B cell (primary cell): ENCODE results near the gene C3orf22. TPM values are rescaled to one million over a fixed set of nuclear protein-coding genes. Genes with fewer than 3 reads are reported as not detected.

ENCODE experiments used
- ATAC-seq: fragments of 200-7000 bp; cut with Tn5 transposase; one replicate; pipeline ENCODE4 v1.10.0; 2021; ENCODE audit warnings: low read depth, mild to moderate bottlenecking, moderate number of reproducible peaks, moderate library complexity
- CTCF ChIA-PET: fragments of 350-600 bp; sonication (Branson Sonifier 250); formaldehyde crosslinking; loops from one replicate; lab custom pipeline; 2021; ENCODE audit warnings: antibody characterized with exemption, inconsistent platforms; lab: Charles Lee
- POLR2A ChIA-PET: fragments of 350-600 bp; sonication (Branson Sonifier 250); formaldehyde crosslinking; loops from one replicate; lab custom pipeline; 2021; ENCODE audit warnings: antibody characterized with exemption; lab: Charles Lee
- DNase-seq: peaks from one replicate; pipeline ENCODE4 v3.0.0; 2013
- H2AFZ ChIP-seq: 2 replicates; pipeline ENCODE4 v1.6.1; 2012; ENCODE audit warnings: mild to moderate bottlenecking, low read depth, low read length; ENCODE audit not compliant: insufficient read depth, poor library complexity, severe bottlenecking
- H3K27ac ChIP-seq, 2 donors: 1 replicate in 1 of 2; 2 replicates in 1 of 2; pipeline ENCODE4 v1.5.1; 2012 to 2013; ENCODE audit warnings: low read length in 2 of 2, mild to moderate bottlenecking in 2 of 2, moderate library complexity in 1 of 2
- H3K27me3 ChIP-seq, 4 experiments: fragments of 200-600 bp in 1 of 4; sonication (generic) in 1 of 4; replicated peaks in 1 of 4; 1 replicate in 2 of 4; 2 replicates in 2 of 4; pipeline versions ENCODE4 v1.6.1 to v1.7.0; 2013 to 2016; ENCODE audit warnings: low read length in 3 of 4, mild to moderate bottlenecking in 2 of 4, mixed read lengths in 1 of 4, moderate library complexity in 1 of 4; ENCODE audit not compliant: insufficient read depth in 4 of 4, control insufficient read depth in 3 of 4; ENCODE audit errors: control extremely low read depth in 1 of 4
- H3K36me3 ChIP-seq, 2 experiments: replicated peaks in 1 of 2; 1 replicate in 1 of 2; 2 replicates in 1 of 2; pipeline versions ENCODE4 v1.6.1 to v1.7.1; 2013; ENCODE audit warnings: low read length in 1 of 2; ENCODE audit not compliant: insufficient read depth in 2 of 2, control insufficient read depth in 1 of 2; ENCODE audit errors: control extremely low read depth in 1 of 2, extremely low read depth in 1 of 2
- H3K4me1 ChIP-seq, 2 donors: fragments of 200-600 bp in 1 of 2; sonication (generic) in 1 of 2; 1 replicate in 1 of 2; 2 replicates in 1 of 2; pipeline versions ENCODE4 v1.5.1 to v1.6.1; 2013 to 2017; ENCODE audit warnings: low read length in 2 of 2; ENCODE audit not compliant: control insufficient read depth in 2 of 2, insufficient read depth in 2 of 2
- H3K4me2 ChIP-seq: replicated peaks from 2 replicates; pipeline ENCODE3; 2012; ENCODE audit warnings: mild to moderate bottlenecking, low read depth, low read length; ENCODE audit not compliant: poor library complexity, severe bottlenecking
- H3K4me3 ChIP-seq, 5 experiments: fragments of 200-600 bp in 1 of 5; sonication (generic) in 1 of 5; 1 replicate in 3 of 5; 2 replicates in 2 of 5; pipeline versions ENCODE4 v1.5.1 to v1.7.0; 2011 to 2016; ENCODE audit warnings: low read length in 4 of 5, mild to moderate bottlenecking in 4 of 5, low read depth in 2 of 5, control low read depth in 1 of 5, moderate library complexity in 1 of 5; ENCODE audit not compliant: insufficient read depth in 1 of 5; ENCODE audit errors: control extremely low read depth in 1 of 5, extremely low read depth in 1 of 5
- H3K79me2 ChIP-seq: fragments of 200-600 bp; sonication (generic); one replicate; pipeline ENCODE4 v1.6.0; 2016; ENCODE audit warnings: low read length; ENCODE audit not compliant: control insufficient read depth, insufficient read depth
- H3K9ac ChIP-seq: fragments of 200-600 bp; sonication (generic); 2 replicates; pipeline ENCODE4 v1.6.1; 2017; ENCODE audit warnings: mild to moderate bottlenecking, low read length, moderate library complexity
- H3K9me3 ChIP-seq, 3 donors: one replicate each; pipeline versions ENCODE4 v1.6.1 to v1.7.1; 2013; ENCODE audit warnings: low read length in 2 of 3; ENCODE audit not compliant: control insufficient read depth in 2 of 3, insufficient read depth in 1 of 3; ENCODE audit errors: control extremely low read depth in 1 of 3
- H4K20me1 ChIP-seq: 2 replicates; pipeline ENCODE4 v1.6.0; 2012; ENCODE audit warnings: mild to moderate bottlenecking, low read length; ENCODE audit not compliant: insufficient read depth, control insufficient read depth, poor library complexity, severe bottlenecking
- H3K27ac Mint-ChIP-seq: one replicate; pipeline ENCODE4 v1.8.0; 2021; ENCODE audit warnings: mixed read lengths
- H3K27me3 Mint-ChIP-seq: one replicate; pipeline ENCODE4 v1.8.0; 2021; ENCODE audit warnings: mixed read lengths
- H3K4me1 Mint-ChIP-seq: one replicate; pipeline ENCODE4 v1.8.0; 2021; ENCODE audit warnings: mixed read lengths
- H3K4me3 Mint-ChIP-seq: one replicate; pipeline ENCODE4 v1.8.0; 2021; ENCODE audit warnings: mixed read lengths
- H3K9me3 Mint-ChIP-seq: one replicate; pipeline ENCODE4 v1.8.0; 2022; ENCODE audit warnings: mixed read lengths; ENCODE audit not compliant: insufficient read depth
- EZH2 ChIP-seq: IDR thresholded peaks from 2 replicates; pipeline ENCODE4 v1.6.1; 2012; ENCODE audit warnings: borderline replicate concordance, low read depth, mild to moderate bottlenecking, moderate library complexity, low read length; ENCODE audit not compliant: insufficient read depth, poor library complexity, severe bottlenecking
- WGBS: methylation state at CpG from one replicate; pipeline ENCODE4 v1.1.5; 2013; ENCODE audit warnings: missing lambda C conversion rate; ENCODE audit not compliant: insufficient coverage; 5-methylcytosine and 5-hydroxymethylcytosine counted together
- intact Hi-C: fragments of 100-400 bp; cut with micrococcal nuclease; formaldehyde crosslinking; loops from one replicate; pipeline ENCODE4 v1.10.0; 2022
- polyA plus RNA-seq: library from polyadenylated mRNA; depleted of rRNA; stranded (reverse); fragments of >200 nt; gene quantifications from 2 replicates; pipeline ENCODE4 v1.2.3, GENCODE V29; 2012
- total RNA-seq, 2 donors: library from RNA; stranded (reverse); fragments of 120-200 nt in 1 of 2; gene quantifications; 1 replicate in 1 of 2; 2 replicates in 1 of 2; pipeline versions ENCODE4 v1.2.3 to v1.2.4, GENCODE V29; 2013 to 2022
- TF ChIP-seq, protein P1 (sequence below): fragments of 200-600 bp; IDR thresholded peaks from one replicate; pipeline ENCODE4 v1.8.0; 2022; ENCODE audit warnings: antibody characterized with exemption, mild to moderate bottlenecking

C3orf22 gene
- total and polyA plus RNA-seq, 2 donors (not counting 1 experiment from before 2014, with no cell fraction given): not detected

DNA sequence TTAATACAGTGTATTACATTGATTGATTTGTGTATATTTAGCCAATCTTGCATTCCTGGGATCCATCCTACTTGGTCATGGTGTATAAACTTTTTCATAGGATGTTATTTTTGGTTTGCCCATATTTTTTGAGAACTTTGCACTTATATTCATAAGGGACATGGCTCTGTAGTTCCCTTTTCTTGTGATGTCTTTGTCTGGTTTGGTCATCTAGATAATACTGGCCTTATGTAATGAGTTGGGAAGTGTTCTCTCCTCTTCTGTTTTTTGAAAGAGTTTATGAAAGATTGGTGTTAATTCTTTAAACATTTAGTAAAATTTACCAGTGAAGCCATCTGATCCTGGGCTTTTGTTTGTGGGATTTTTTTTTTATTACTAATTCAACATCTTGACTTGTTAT lies 25.2 kb downstream of the C3orf22 start:
- ChIA-PET POLR2A (no interaction called here), CTCF (interaction anchor here (1.0 kb wide), 1 partner anchor 11 kb away, joined by 6 read pairs; the partner anchor contains the start of gene CHST13)
- H3K79me2 ChIP-seq: no peaks in the 10 kb centered on the region
- no peak overlapping the region for H3K4me2 ChIP-seq
- TF ChIP-seq EZH2: no peak
- TF ChIP-seq, protein P1, sequence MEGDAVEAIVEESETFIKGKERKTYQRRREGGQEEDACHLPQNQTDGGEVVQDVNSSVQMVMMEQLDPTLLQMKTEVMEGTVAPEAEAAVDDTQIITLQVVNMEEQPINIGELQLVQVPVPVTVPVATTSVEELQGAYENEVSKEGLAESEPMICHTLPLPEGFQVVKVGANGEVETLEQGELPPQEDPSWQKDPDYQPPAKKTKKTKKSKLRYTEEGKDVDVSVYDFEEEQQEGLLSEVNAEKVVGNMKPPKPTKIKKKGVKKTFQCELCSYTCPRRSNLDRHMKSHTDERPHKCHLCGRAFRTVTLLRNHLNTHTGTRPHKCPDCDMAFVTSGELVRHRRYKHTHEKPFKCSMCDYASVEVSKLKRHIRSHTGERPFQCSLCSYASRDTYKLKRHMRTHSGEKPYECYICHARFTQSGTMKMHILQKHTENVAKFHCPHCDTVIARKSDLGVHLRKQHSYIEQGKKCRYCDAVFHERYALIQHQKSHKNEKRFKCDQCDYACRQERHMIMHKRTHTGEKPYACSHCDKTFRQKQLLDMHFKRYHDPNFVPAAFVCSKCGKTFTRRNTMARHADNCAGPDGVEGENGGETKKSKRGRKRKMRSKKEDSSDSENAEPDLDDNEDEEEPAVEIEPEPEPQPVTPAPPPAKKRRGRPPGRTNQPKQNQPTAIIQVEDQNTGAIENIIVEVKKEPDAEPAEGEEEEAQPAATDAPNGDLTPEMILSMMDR: no peak
- Mint-ChIP-seq H3K27me3 (peaks cover 8% of the 10 kb centered on the region), H3K9me3 (no peaks in the 10 kb centered on the region), H3K27ac (no peak overlapping the region), H3K4me1 (no peaks in the 10 kb centered on the region), H3K4me3 (no peak overlapping the region)
- H3K27ac ChIP-seq: no peak overlapping the region
- no peak overlapping the region for H3K9ac ChIP-seq
- no peaks in the 10 kb centered on the region for H3K36me3 ChIP-seq
- no peaks in the 10 kb centered on the region for H4K20me1 ChIP-seq
- no peak overlapping the region for H3K4me3 ChIP-seq
- intact Hi-C loops: no loop called here
- no peak overlapping the region for H2AFZ ChIP-seq
- ATAC-seq (no peak), DNase-seq (no peak)
- peaks cover 0 to 7% of the 10 kb centered on the region in 2 donors for H3K4me1 ChIP-seq
- H3K27me3 ChIP-seq: peaks cover 0 to 6% (median 0%) of the 10 kb centered on the region in 4 experiments
- H3K9me3 ChIP-seq: peaks cover 0 to 4% (median 0%) of the 10 kb centered on the region in 3 donors

DNA sequence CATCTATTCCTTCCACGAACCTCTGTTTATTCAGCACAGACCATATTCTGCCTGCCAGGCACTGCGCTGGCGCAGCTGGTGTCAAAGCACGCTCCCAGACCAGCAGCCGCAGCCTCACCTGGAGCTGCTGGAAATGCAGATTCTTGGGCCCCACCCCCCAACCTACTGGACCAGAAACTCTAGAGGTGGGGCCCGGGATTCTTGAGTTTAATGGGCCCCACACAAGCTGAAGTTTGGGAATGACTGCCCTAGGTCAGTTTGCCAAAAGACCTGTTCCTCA lies 27.7 kb downstream of the C3orf22 start:
- ChIA-PET CTCF (interaction anchor here (1.0 kb wide), 1 partner anchor 1017 kb away, joined by 3 read pairs; no protein-coding TSS in a partner anchor), POLR2A (no interaction called here)
- no peaks in the 10 kb centered on the region for H3K79me2 ChIP-seq
- no peaks in the 10 kb centered on the region for H4K20me1 ChIP-seq
- Mint-ChIP-seq H3K4me3 (no peak overlapping the region), H3K4me1 (no peaks in the 10 kb centered on the region), H3K27ac (no peak overlapping the region), H3K9me3 (no peaks in the 10 kb centered on the region), H3K27me3 (peaks cover 18% of the 10 kb centered on the region)
- H3K4me2 ChIP-seq: no peak overlapping the region
- H3K9me3 ChIP-seq: peaks cover 0 to 4% (median 0%) of the 10 kb centered on the region in 3 donors
- H3K27me3 ChIP-seq: peaks cover 0 to 7% (median 0%) of the 10 kb centered on the region in 4 experiments
- H3K4me1 ChIP-seq: peaks cover 0 to 7% of the 10 kb centered on the region in 2 donors
- no peak for DNase-seq
- ATAC-seq: no peak
- H2AFZ ChIP-seq: no peak overlapping the region
- no peak overlapping the region for H3K27ac ChIP-seq
- no peak overlapping the region for H3K4me3 ChIP-seq
- intact Hi-C loops: no loop called here
- 93% methylated on average over 6 of the region's 6 CpGs for WGBS
- H3K36me3 ChIP-seq: no peaks in the 10 kb centered on the region
- H3K9ac ChIP-seq: no peak overlapping the region
- TF ChIP-seq, protein P1: no peak
- TF ChIP-seq EZH2: no peak
